Panc1 (cell line): Measurements from ENCODE around the gene ITPR3. TPM values are rescaled to one million over a fixed set of nuclear protein-coding genes. Genes with fewer than 3 reads are reported as not detected.

ENCODE experiments used
- ATAC-seq: fragments of 200-7000 bp; cut with Tn5 transposase; 2 replicates; pipeline ENCODE4 v1.9.1; 2020; ENCODE audit warnings: mild to moderate bottlenecking, moderate library complexity
- BruUV-seq: library from RNA; stranded (reverse); fragments of 400-500 nt; replicated peaks from 2 replicates; lab custom pipeline; 2021; lab: Mats Ljungman, UMichigan
- CTCF ChIA-PET: fragments of 300-600 bp; sonication (Branson Sonifier 250); formaldehyde crosslinking; loops from one replicate; lab custom pipeline; 2022; ENCODE audit warnings: antibody characterized with exemption; lab: Charles Lee
- POLR2A ChIA-PET: fragments of 300-600 bp; sonication (Branson Sonifier 250); formaldehyde crosslinking; loops from one replicate; lab custom pipeline; 2022; ENCODE audit warnings: antibody characterized with exemption; lab: Charles Lee
- DNase-seq: peaks from one replicate; pipeline ENCODE4 v3.0.0-alpha.2; 2010; ENCODE audit warnings: low read depth, low spot score
- H3K27ac ChIP-seq: 2 replicates; pipeline ENCODE4 v1.5.1; 2011; ENCODE audit warnings: mild to moderate bottlenecking, low read length, inconsistent platforms
- H3K27me3 ChIP-seq: fragments of 200-500 bp; sonication (Bioruptor generic); 2 replicates; pipeline ENCODE4 v1.6.0; 2014; ENCODE audit warnings: low read length, inconsistent platforms; ENCODE audit not compliant: control insufficient read depth, insufficient read depth
- H3K36me3 ChIP-seq: fragments of 200-500 bp; sonication (Bioruptor generic); 2 replicates; pipeline ENCODE4 v1.5.1; 2014; ENCODE audit warnings: inconsistent platforms, mild to moderate bottlenecking, low read length, moderate library complexity; ENCODE audit not compliant: control insufficient read depth, insufficient read depth
- H3K4me1 ChIP-seq: 2 replicates; pipeline ENCODE4 v1.5.1; 2011; ENCODE audit warnings: inconsistent platforms, mild to moderate bottlenecking, low read length, moderate library complexity; ENCODE audit not compliant: control insufficient read depth, insufficient read depth
- H3K4me3 ChIP-seq, 2 experiments: 2 replicates each; pipeline ENCODE4 v1.5.1; 2011 to 2012; ENCODE audit warnings: low read depth in 2 of 2, low read length in 2 of 2, mild to moderate bottlenecking in 2 of 2, inconsistent platforms in 1 of 2, moderate library complexity in 1 of 2
- H3K9me3 ChIP-seq: fragments of 200-500 bp; sonication (Bioruptor generic); 2 replicates; pipeline ENCODE4 v1.5.1; 2014; ENCODE audit warnings: low read depth, mild to moderate bottlenecking, inconsistent platforms, low read length, moderate library complexity; ENCODE audit not compliant: control insufficient read depth, insufficient read depth
- POLR2AphosphoS5 ChIP-seq: IDR thresholded peaks from 2 replicates; pipeline ENCODE4 v1.6.1; 2012; ENCODE audit warnings: mild to moderate bottlenecking, low read depth, low read length, moderate library complexity
- SIN3A ChIP-seq: IDR thresholded peaks from 2 replicates; pipeline ENCODE4 v1.6.1; 2012; ENCODE audit warnings: low read depth, mild to moderate bottlenecking, low read length, moderate library complexity, borderline replicate concordance; ENCODE audit not compliant: insufficient read depth
- TCF7L2 ChIP-seq: IDR thresholded peaks from 2 replicates; pipeline ENCODE4 v1.6.1; 2011; ENCODE audit warnings: mild to moderate bottlenecking, low read depth, low read length, inconsistent platforms
- in situ Hi-C: cut with HindIII; loops from 2 replicates; pipeline ENCODE4 v1.10.0; 2016; ENCODE audit warnings: low sequenced_read_pairs, low pct_unique_long_range_greater_than_20kb
- intact Hi-C: fragments of 100-400 bp; cut with micrococcal nuclease; formaldehyde crosslinking; loops from one replicate; pipeline ENCODE4 v1.10.0; 2022; ENCODE audit not compliant: unreplicated experiment
- total RNA-seq: library from RNA; stranded (reverse); gene quantifications from one replicate; pipeline ENCODE4 v1.2.1, GENCODE V29; 2021; ENCODE audit not compliant: unreplicated experiment
- TF ChIP-seq, protein P1 (sequence below), 2 experiments: IDR thresholded peaks; 2 replicates each; pipeline ENCODE4 v1.6.1; 2011 to 2012; ENCODE audit warnings: low read depth in 2 of 2, control low read depth in 1 of 2, low read length in 1 of 2, mild to moderate bottlenecking in 1 of 2, moderate library complexity in 1 of 2; ENCODE audit not compliant: insufficient read depth in 1 of 2
- TF ChIP-seq, protein P2 (sequence below): fragments of 450-650 bp; IDR thresholded peaks from 2 replicates; pipeline ENCODE4 v1.5.1; 2017; ENCODE audit warnings: mild to moderate bottlenecking

ITPR3 gene
- total RNA-seq, 1 experiment from 2014 or later: 65.8 TPM

DNA sequence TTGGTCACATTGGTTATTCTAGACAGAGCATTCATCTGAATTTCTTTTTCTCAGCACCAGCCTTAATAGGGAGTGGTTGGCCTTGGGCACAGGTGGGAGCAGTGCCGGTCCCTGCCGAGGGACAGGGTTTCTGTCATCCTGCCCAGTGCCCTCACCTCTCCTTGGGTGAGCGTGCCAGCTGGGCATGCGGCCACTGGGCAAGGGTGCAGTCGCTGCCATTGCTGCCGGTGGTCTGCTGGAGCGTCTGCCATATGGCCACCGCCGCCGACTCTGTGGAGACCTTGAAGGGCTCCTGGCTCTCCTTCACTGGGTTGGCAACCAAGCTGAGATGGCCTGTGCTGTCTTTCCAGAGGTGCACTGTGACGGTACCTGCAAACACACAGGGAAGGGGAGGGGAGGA lies 106.8 kb downstream of the ITPR3 start:
- H3K9me3 ChIP-seq: no peaks in the 10 kb centered on the region
- DNase-seq: no peak
- TF ChIP-seq POLR2AphosphoS5 (no peak), TCF7L2 (no peak), SIN3A (no peak)
- TF ChIP-seq, protein P1, sequence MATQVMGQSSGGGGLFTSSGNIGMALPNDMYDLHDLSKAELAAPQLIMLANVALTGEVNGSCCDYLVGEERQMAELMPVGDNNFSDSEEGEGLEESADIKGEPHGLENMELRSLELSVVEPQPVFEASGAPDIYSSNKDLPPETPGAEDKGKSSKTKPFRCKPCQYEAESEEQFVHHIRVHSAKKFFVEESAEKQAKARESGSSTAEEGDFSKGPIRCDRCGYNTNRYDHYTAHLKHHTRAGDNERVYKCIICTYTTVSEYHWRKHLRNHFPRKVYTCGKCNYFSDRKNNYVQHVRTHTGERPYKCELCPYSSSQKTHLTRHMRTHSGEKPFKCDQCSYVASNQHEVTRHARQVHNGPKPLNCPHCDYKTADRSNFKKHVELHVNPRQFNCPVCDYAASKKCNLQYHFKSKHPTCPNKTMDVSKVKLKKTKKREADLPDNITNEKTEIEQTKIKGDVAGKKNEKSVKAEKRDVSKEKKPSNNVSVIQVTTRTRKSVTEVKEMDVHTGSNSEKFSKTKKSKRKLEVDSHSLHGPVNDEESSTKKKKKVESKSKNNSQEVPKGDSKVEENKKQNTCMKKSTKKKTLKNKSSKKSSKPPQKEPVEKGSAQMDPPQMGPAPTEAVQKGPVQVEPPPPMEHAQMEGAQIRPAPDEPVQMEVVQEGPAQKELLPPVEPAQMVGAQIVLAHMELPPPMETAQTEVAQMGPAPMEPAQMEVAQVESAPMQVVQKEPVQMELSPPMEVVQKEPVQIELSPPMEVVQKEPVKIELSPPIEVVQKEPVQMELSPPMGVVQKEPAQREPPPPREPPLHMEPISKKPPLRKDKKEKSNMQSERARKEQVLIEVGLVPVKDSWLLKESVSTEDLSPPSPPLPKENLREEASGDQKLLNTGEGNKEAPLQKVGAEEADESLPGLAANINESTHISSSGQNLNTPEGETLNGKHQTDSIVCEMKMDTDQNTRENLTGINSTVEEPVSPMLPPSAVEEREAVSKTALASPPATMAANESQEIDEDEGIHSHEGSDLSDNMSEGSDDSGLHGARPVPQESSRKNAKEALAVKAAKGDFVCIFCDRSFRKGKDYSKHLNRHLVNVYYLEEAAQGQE (IDR thresholded peaks at IDR 0.05; ENCODE audit: insufficient read depth in 1 of 2, low read depth in 2 of 2, low read length in 1 of 2): no peak
- TF ChIP-seq, protein P2, sequence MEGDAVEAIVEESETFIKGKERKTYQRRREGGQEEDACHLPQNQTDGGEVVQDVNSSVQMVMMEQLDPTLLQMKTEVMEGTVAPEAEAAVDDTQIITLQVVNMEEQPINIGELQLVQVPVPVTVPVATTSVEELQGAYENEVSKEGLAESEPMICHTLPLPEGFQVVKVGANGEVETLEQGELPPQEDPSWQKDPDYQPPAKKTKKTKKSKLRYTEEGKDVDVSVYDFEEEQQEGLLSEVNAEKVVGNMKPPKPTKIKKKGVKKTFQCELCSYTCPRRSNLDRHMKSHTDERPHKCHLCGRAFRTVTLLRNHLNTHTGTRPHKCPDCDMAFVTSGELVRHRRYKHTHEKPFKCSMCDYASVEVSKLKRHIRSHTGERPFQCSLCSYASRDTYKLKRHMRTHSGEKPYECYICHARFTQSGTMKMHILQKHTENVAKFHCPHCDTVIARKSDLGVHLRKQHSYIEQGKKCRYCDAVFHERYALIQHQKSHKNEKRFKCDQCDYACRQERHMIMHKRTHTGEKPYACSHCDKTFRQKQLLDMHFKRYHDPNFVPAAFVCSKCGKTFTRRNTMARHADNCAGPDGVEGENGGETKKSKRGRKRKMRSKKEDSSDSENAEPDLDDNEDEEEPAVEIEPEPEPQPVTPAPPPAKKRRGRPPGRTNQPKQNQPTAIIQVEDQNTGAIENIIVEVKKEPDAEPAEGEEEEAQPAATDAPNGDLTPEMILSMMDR: no peak
- H3K27me3 ChIP-seq: no peaks in the 10 kb centered on the region
- H3K4me1 ChIP-seq: no peaks in the 10 kb centered on the region
- ChIA-PET CTCF (no interaction called here), POLR2A (no interaction called here)
- in situ Hi-C loops: no loop called here
- no peak overlapping the region for H3K4me3 ChIP-seq
- H3K36me3 ChIP-seq: no peaks in the 10 kb centered on the region
- intact Hi-C loops: no loop called here
- no TSS peak for BruUV-seq
- H3K27ac ChIP-seq: no peak overlapping the region
- ATAC-seq: no peak

DNA sequence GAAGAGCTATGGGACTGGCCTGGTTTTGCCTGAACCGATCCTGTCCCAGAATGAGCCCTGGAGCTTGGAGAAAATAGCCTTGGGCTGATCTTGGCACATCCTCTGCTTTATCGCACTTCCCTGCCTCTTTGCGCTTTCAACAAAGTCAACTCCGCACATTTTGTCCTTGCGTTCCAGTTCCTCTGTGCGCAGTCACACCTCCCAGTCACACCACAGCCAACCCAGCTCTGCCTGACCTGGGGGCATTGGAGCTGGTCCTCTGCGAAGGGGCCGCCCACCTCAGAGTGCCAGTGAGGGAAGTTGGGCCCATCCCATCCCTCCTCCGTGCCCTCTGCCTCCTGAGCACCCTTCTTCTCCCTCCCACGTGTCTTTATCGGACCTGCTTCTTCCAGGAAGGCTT lies 107.3 kb downstream of the ITPR3 start:
- no TSS peak for BruUV-seq
- H3K27me3 ChIP-seq: no peaks in the 10 kb centered on the region
- H3K9me3 ChIP-seq: no peaks in the 10 kb centered on the region
- TF ChIP-seq, protein P2: no peak
- TF ChIP-seq POLR2AphosphoS5 (no peak), TCF7L2 (no peak), SIN3A (no peak)
- TF ChIP-seq, protein P1 (IDR thresholded peaks at IDR 0.05; ENCODE audit: insufficient read depth in 1 of 2, low read depth in 2 of 2, low read length in 1 of 2): no peak
- DNase-seq: no peak
- H3K27ac ChIP-seq: no peak overlapping the region
- in situ Hi-C loops: no loop called here
- no peak for ATAC-seq
- ChIA-PET POLR2A (interaction anchor here (0.6 kb wide), 1 partner anchor 17 kb away, joined by 5 read pairs; the partner anchor contains the start of gene UQCC2), CTCF (no interaction called here)
- H3K36me3 ChIP-seq: no peaks in the 10 kb centered on the region
- H3K4me1 ChIP-seq: no peaks in the 10 kb centered on the region
- H3K4me3 ChIP-seq: no peak overlapping the region
- intact Hi-C loops: no loop called here
